GM21825 (cell line): ENCODE results near the gene EXOC3L4.
"Not testable (repeated sequence)": the region's sequence is repeated elsewhere in the genome, so short reads cannot be mapped to it uniquely, and the experiment has no call there.

ENCODE experiments used
- ATAC-seq: cut with Tn5 transposase; IDR thresholded peaks from one replicate; pipeline ENCODE4 v1.9.1; 2021; ENCODE audit warnings: mild to moderate bottlenecking, moderate library complexity; ENCODE audit not compliant: unreplicated experiment

Gene EXOC3L4

DNA sequence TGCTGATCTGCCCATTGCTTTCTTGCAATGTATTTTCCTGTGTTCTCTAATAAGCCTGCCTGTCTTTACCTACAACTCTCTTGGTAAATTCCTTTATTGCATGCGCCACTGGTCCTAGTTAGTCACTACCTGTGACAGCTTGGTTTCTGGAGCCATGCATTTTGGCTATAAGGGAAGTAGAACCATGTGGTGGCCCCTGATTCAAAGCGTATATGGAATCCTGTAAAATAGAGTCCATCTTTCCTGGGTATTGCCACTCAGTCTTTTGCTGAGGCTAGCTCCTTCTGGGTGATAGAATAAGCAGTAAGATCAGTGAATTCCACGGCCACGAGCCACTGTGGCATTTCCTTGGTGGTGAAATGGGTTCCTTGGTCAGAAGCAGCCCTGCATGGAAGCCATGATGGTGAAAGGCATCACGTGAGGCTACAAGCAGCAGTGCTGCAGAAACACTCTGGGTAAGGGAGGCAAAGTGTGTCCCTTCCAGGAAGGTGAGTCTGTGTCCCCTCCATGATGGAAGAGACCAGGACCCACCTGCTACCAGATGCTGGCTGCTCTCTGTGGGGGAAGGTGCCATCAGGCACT lies 48.3 kb downstream of the EXOC3L4 start:
- no peak for ATAC-seq

DNA sequence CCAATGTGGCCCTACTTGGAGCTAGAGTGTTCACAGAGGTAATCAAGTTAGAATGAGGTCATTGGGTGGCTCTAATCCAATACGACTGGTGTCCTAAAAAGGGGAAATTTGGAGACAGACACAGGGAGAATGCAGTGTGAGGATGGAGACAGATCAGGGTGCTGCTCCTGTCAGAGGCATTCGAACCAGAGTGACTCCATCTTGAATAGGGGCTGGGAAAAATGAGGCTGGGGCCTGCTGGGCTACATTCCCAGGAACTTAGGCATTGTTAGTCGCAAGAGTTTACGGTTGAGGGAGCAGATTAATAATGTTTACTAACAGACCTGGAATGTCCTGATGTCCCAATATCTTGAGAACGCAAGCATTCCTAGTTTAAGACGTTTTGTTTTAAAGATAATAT lies 49.0 kb downstream of the EXOC3L4 start:
- no peak for ATAC-seq

DNA sequence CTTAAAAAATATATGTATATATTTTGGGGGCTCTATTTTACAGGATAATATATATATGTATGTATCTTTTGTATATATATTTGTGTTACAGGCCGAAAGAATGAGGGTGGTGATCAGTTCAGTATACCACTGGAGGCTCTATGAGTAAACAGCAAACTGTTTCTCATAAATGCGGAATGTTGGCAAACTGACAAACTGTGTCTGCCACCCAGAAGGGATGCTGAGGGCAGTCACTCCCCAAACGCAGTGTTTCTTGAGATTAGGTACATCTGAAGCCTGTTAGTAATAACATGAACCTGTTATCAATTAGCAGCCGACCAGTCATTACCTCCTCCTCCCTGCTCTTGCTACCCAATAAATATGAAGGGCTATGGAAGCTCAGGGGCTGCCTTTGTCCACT lies 49.6 kb downstream of the EXOC3L4 start:
- no peak for ATAC-seq

DNA sequence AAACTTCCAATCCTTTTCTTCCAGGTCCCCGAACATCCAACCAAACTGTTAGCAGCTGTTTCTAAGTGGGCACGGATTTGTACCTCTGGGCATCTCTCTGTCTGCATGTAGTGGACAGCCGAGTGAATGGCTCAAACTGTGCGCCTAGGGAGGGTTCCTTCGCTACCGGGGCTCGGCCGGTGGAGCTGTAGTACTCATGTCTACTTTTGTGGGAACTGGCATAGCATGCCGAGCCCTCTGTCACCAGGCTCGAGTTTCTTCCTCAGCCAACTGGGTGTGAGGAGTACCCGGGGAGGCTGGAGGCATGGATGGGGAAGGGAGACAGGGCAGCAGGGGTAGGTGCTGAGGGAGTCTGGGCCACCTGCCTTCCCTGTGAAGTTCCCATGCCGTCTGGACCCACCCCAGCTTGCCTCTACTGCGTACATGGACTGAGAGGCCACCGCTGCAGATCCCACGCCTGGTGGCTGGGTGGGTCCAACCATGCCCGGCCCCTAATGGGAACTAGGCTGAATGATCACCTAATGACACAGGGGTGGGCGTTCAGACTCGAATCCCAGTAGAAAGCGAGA lies 51.7 kb downstream of the EXOC3L4 start:
- no peak for ATAC-seq

DNA sequence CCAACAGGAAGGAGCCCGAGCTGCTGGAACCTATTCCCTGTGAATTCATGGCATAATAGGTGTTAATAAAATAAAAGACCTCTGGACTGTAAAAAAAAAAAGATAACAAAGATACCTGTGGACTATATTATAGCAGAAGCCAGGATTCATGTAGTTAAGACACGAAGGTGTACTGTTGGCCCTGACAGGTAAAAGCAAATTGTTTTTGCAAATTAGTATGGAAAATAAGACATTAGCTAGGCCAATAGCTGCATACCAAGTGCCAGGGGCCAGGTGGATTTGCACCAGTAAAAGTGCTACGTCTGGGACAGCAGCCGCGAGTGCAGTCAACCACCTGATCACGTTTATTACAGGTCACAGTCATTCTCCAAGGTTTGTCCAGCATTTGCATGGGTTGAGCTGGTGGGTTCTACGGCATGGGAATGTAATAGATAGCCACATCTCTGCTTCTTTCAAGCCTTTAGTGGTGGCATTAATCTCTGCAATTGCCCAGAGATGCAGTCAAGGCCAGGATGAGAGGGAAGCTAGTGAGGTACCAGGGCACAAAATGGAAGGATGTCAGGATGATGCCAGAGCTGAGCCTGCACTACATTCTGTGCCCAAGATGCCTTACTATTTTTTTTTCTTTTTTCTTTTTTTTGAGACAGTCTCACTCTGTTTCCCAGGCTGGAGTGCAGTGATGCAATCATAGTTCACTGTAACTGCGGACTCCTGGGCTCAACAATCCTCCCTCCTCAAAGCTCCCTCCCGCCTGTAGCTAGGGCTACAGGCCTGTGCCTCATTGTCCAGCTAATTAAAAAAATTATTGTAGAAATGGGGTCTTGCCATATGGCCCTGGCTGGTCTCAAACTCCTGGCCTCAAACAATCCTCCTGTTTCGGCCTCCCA lies 55.1 kb downstream of the EXOC3L4 start:
- no peak for ATAC-seq

DNA sequence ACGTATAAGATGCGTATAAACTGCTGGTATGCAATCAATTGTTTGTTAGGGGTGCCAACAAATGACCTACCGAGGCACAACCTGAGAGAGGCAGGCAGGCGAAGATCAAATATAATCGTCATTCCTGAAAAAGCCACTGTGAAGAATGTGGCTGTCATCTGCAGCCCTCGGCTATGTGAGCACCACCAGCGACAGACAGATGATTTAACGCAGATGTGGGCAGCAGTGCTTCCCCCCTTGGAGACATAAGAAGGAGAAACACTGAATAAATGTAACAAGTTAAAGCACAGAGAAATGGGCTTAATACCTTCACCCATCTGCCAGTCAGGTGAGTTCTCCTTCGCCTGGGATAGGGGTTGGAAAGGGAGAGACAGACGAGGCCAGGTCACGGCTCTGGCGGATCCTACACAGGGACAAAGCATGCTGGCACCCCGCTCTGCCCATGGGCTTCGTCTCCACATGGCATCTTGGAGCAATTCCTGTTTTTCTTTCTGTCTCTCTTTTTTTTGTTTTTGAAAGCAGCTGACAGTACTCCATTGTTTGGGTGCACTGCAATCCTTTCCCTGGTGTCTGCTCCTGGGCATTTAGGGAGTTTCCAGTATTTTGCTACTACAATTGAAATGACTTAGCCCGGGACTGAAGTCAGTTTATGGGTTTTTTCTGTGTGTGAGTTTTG lies 56.9 kb downstream of the EXOC3L4 start:
- no peak for ATAC-seq

DNA sequence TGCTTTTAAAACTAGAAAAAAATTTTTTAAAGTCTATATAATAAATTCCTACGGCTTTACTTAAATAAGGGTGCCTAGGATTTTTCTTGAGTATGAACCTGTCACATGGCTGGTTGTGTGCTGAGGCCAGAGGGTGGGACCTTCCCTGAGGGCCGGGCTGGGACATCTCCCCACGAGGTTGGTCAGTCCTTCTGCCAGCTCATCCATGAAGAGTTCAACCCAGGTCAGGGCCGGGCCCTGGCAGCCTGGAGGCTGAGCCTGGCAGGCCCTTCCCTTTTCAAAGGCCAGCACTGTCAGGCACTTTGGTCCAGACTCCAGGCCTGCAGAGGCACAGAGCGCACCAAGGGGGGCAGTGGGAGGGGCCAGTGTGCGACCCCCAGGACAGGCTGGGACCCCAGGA lies 60.5 kb downstream of the EXOC3L4 start:
- ATAC-seq, result no peak

DNA sequence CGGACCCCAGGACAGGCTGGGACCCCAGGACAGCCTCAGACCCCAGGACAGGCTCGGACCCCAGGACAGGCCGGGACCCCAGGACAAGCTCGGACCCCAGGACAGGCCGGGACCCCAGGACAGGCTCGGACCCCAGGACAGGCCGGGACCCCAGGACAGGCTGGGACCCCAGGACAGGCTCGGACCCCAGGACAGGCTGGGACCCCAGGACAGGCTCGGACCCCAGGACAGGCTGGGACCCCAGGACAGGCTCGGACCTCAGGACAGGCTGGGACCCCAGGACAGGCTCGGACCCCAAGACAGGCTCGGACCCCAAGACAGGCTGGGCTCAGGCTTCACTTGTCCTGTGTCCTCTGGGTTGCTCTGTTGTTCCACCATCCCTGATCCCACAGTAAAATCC lies 60.9 kb downstream of the EXOC3L4 start:
- not testable (repeated sequence) for ATAC-seq

DNA sequence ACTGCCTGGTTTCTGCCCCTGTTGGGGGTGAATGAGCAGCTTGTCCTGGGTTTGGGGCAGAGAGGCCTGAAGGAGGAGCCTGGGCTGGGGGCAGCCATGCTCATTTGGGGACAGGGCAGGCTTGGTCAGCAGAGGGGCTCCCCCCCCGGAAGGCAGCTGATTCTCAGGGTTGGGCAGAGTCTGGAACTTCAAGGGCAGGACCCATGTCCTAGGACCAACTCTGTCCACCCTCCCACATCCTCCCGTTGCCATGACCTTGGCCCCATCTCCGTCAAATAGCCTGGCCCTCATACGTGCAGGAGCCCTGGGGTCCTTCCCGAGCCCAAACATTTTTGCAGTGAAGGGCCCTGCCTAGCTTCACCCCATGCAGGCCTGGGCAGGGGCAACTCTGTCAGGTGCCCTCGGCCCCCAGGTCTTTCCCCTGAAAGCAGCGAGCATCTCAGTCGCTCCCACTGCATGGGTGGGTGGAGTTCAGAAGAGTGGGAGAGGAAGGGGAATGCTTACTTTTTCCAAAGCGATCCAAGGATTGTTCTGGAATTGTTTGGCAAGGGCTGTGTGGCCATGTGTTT lies 61.4 kb downstream of the EXOC3L4 start:
- ATAC-seq, result no peak

DNA sequence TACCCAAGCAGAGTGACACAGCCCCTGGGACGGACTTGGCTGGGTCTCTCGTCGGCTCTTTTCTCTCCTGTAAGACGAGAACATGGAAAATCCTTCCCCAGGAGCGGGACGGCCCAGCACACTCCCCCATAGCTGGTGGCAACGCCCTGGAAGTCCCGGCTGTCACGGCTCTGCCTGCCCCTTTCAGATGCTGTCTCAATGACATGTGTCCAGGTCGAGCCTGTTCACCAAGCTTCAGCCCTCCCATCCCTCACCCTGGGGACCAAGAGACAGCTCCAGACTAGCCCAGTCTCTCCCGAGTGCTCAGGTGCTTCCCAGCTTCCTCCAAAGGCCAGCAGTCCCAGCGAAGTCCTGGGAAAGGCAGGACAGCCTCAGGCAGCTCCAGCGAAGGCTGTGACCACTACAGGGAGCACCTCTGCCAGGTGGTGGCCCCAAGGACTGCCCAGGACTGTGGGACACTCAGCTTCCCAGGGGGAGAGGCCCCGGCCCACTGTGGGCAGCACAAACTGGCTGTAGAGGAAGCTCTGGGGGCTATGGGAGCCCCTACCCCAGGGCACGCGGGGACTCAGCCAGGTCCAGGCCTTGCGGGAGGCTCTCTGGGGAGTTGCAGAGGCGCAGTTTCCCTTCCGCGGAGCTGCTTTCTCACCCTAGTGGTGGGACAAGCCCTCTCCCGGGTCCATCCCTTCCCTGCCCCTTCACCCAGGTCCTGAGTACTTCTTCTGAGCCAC lies 62.3 kb downstream of the EXOC3L4 start:
- no peak for ATAC-seq

DNA sequence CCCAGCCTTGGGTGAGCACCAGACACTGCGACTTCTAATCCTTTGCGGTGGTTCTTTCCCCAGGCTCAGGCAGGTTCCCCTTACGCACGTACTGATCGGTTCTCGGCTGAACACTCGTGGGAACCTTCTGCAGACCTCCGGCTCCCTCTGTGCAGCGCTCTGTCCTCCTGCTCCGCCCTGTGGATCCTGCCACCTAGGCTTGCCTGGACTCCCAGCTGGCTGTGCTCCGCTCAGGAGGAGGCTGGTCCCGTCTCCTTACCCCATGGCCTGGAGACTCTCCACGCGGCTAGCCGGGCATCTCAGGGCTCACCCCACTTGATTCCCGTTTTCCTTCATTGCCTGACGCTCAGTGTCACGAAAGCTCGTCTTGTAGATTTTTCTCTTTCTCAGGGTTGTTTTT lies 63.4 kb downstream of the EXOC3L4 start:
- ATAC-seq, result no peak

DNA sequence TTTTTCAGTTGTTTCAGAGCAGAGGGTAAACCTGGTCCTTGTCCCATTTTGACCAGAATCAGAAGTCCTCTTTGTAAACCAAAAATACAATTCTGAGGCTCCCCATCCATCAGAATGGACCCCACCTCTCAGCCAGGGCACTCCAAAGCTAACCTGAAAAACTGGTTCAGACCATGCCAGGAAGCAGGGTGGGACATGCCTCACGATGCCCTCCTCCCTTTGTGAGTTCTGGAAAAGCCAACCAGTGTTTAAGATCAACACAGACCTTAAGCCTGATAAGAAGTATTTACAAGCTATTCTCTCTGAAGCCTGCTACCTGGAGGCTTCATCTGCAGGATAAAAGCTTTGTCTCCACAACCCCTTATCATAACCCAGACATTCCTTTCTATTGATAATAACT lies 64.2 kb downstream of the EXOC3L4 start:
- ATAC-seq, result no peak
